Type B pancreatic cell (in vitro differentiated cells): Measurements from ENCODE around the gene TFR2. TPM values are rescaled to one million over a fixed set of nuclear protein-coding genes. Genes with fewer than 3 reads are reported as not detected.

ENCODE experiments used
- DNase-seq: peaks from one replicate; pipeline ENCODE4 v3.0.0; 2021; ENCODE audit warnings: mixed read lengths; ENCODE audit not compliant: unreplicated experiment; ENCODE audit errors: extremely low spot score
- H3K27ac Mint-ChIP-seq: 2 replicates; pipeline ENCODE4 v1.8.0; 2021; ENCODE audit warnings: mild to moderate bottlenecking, mixed read lengths
- H3K27me3 Mint-ChIP-seq: 2 replicates; pipeline ENCODE4 v1.8.0; 2021; ENCODE audit warnings: mixed read lengths
- H3K36me3 Mint-ChIP-seq: 2 replicates; pipeline ENCODE4 v1.8.0; 2021; ENCODE audit warnings: mixed read lengths
- H3K4me1 Mint-ChIP-seq: one replicate; pipeline ENCODE4 v1.8.0; 2021; ENCODE audit warnings: mixed read lengths; ENCODE audit not compliant: unreplicated experiment
- H3K4me3 Mint-ChIP-seq: 2 replicates; pipeline ENCODE4 v1.8.0; 2021; ENCODE audit warnings: mild to moderate bottlenecking, mixed read lengths
- H3K9me3 Mint-ChIP-seq: 2 replicates; pipeline ENCODE4 v1.8.0; 2021; ENCODE audit warnings: mixed read lengths
- total RNA-seq: library from RNA; stranded (reverse); gene quantifications from 2 replicates; pipeline ENCODE4 v1.2.1, GENCODE V29; 2021; ENCODE audit warnings: low replicate concordance
- TF ChIP-seq, protein P1 (sequence below): fragments of 200-600 bp; sonication (generic); conservative IDR thresholded peaks from 2 replicates; pipeline ENCODE4 v1.5.0; 2021; ENCODE audit warnings: antibody characterized with exemption, mild to moderate bottlenecking

TFR2 gene
- total RNA-seq, 1 donor from 2014 or later = 1.8 TPM

DNA sequence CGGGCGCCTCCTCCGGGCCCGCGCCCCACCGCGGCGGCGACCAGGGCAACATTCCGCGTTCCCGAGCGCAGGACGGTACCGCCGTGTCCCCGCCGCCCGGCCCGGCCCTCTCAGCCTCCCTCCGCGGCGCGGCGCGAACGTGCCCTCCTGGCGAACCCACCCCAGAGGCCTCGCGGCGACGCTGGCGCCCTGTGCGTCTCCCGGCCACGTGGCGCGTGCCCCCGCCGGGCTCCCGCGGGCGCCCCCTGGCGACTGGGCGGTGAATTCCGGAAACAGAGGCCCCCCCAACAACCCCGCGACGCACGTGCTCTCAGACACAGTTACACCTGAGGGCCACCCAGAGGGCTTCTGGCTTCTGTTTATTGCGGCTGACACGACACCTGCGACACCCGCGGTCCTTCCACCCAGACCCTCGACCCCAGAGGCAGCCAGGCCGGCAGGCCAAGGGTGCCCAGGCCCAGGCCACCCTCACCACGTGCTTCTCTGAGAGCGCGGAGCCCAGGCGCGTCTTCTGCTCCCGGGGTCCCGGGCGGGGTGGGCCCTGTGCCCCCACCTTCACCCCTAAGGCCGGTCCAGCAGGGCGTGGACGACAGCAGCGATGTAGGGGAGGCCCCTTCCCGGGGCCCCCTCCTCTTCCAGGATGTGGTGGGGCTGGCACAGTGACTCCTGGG is 67.5 kb downstream of the TFR2 start, which contains the start of gene SAP25:
Gene SAP25 (minus strand): TSS at position 210 of the 671 bp plus-strand sequence. CDS start 158 bp downstream, at position 52.
- no peaks in the 10 kb centered on the region for H3K36me3 Mint-ChIP-seq
- H3K4me3 Mint-ChIP-seq = no peak within 1 kb of the TSS
- H3K4me1 Mint-ChIP-seq = peaks cover 17% of the 10 kb centered on the region
- TF ChIP-seq, protein P1, sequence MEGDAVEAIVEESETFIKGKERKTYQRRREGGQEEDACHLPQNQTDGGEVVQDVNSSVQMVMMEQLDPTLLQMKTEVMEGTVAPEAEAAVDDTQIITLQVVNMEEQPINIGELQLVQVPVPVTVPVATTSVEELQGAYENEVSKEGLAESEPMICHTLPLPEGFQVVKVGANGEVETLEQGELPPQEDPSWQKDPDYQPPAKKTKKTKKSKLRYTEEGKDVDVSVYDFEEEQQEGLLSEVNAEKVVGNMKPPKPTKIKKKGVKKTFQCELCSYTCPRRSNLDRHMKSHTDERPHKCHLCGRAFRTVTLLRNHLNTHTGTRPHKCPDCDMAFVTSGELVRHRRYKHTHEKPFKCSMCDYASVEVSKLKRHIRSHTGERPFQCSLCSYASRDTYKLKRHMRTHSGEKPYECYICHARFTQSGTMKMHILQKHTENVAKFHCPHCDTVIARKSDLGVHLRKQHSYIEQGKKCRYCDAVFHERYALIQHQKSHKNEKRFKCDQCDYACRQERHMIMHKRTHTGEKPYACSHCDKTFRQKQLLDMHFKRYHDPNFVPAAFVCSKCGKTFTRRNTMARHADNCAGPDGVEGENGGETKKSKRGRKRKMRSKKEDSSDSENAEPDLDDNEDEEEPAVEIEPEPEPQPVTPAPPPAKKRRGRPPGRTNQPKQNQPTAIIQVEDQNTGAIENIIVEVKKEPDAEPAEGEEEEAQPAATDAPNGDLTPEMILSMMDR = no peak
- no peaks in the 10 kb centered on the region for H3K9me3 Mint-ChIP-seq
- no peak within 1 kb of the TSS for H3K27ac Mint-ChIP-seq
- peak; percentile 68 for DNase-seq
- H3K27me3 Mint-ChIP-seq = peaks cover 4% of the 10 kb centered on the region

DNA sequence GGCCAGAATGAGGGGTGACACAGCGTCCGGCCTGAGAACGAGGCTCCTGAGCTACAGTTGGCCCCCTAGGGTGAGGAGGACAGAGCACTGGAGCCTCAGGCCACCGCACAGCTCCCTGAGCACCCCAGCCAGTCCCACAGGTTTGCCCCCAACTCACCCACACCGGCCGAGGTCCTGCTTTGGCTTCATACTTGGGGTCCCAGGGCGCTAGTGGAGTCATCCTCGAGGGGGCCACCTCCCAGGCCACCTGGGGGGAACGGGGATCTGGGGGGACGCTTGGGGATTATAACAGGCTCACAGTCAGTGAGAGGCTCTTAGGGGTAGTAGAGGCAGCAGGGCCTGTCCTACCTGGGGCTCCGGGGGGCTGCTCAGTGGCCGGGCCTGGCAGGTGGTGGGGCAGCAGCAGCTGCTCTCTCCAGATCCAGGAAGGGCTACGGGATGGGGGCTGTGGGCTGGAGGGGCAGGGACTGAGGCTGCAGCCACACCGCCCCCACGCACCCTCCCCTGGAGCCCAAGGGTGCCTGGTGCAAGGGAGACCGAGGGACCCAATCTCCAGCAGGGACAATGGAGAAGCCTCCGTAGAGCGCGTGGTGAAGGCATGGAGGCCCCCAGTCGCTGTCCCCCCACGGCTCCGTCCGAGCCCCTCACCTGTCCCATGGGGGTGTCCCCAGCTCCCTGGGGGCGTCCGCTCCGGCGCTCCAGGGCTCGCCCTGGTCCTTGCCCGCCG is 68.2 kb downstream of the TFR2 start:
- no peak overlapping the region for H3K4me3 Mint-ChIP-seq
- peaks cover 4% of the 10 kb centered on the region for H3K27me3 Mint-ChIP-seq
- peaks cover 21% of the 10 kb centered on the region for H3K4me1 Mint-ChIP-seq
- no peaks in the 10 kb centered on the region for H3K9me3 Mint-ChIP-seq
- TF ChIP-seq, protein P1 = no peak
- DNase-seq = no peak
- H3K27ac Mint-ChIP-seq = no peak overlapping the region
- no peaks in the 10 kb centered on the region for H3K36me3 Mint-ChIP-seq

DNA sequence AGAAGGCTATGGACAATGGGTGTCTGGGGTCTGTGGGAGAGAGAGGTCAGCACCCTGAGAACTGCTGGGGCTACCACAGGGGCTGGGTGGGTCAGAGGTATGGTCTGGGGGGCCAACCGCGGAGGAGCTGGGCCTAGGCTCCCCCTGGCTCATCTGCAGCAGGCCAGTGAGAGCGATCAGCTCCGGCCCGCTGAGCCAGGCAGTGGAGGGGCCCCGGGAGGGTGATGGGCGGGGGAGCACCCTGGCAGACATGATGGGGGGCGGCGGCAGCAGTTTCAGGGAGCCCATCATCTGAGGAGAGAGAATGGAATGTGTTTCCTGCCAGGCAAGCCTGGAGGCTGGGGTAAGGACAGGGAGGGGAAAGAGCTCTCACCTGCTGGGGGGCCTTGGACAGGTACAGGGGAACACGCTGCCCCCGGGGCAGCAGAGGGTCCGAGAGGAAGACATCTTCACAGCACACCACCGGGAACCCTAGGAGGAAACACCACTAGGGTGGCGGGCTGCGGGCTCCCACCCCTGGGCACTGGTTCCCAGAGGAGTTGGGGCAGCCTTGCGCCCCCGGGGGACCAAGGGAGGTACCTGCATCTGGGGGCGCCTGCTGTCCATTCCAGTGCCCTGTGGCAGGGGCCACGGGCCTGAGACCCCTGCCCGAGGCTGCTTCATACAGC is 68.9 kb downstream of the TFR2 start:
- H3K9me3 Mint-ChIP-seq = no peaks in the 10 kb centered on the region
- peaks cover 21% of the 10 kb centered on the region for H3K4me1 Mint-ChIP-seq
- peak; percentile 67 for DNase-seq
- H3K27ac Mint-ChIP-seq = peak overlapping the region; percentile 79
- TF ChIP-seq, protein P1 = no peak
- H3K27me3 Mint-ChIP-seq = peaks cover 4% of the 10 kb centered on the region
- no peaks in the 10 kb centered on the region for H3K36me3 Mint-ChIP-seq
- peak overlapping the region; percentile 74 for H3K4me3 Mint-ChIP-seq

DNA sequence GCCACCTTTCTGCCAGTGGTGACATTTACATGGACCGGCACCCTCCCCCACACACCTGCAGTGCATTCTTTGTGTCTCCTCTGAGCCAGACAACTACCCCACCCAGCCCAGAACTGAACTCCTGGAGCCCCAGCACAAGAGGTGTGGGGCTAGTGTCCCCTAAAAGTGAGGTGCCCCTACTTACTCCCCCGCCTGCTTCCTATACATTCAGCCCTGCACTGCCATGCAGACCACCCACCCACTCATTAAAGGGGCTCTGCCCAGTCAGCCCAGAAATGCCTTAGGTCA is 69.6 kb downstream of the TFR2 start:
- no peak for DNase-seq
- TF ChIP-seq, protein P1 = no peak
- Mint-ChIP-seq H3K4me3 (peak overlapping the region; percentile 74), H3K9me3 (no peaks in the 10 kb centered on the region), H3K27me3 (peaks cover 4% of the 10 kb centered on the region), H3K4me1 (peaks cover 22% of the 10 kb centered on the region), H3K36me3 (no peaks in the 10 kb centered on the region), H3K27ac (peak overlapping the region; percentile 79)

DNA sequence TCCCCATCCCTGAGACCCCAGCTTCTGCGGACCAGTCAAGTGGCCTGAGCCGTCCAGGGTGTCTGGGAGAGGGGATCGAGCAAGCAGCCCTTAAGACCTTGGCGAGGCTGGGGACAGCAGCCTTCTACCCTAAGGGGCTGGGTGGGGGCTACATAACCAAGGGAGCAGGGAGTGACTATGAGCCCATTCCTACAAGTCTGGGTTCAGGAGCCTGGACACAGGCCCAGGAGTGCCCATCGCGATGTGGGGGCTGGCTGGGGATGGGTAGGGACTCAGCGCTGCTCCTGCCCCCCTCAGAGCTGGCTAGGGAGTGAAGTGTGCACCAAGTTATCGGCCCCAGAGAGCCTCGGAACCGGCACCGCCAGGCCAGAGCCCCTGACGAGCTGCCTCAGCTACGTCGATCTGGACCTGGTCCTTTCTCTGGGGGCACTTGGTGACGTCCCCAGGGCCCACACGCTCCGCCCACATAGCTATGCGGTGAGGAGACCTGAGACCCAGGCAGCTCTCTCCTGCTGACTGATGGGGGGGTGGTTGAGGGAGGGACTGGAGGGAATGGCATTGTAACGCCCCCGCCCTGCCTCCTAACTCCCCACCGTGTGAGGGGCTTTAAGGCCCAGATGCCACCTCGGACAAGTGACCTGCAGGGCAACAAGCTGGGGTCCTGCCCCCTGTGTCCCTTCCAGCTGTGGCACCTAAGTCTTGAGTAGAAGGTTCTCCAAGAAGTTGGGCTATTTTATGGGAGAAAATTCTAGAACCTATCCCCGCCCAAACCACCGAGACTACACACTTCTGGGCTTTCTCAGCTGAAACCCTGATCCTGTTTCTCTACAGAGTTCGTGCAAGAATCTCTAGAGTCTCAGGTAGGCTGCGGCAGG is 70.2 kb downstream of the TFR2 start:
- H3K4me1 Mint-ChIP-seq = peaks cover 27% of the 10 kb centered on the region
- H3K36me3 Mint-ChIP-seq = no peaks in the 10 kb centered on the region
- DNase-seq = no peak
- TF ChIP-seq, protein P1 = no peak
- peak overlapping the region; percentile 74 for H3K4me3 Mint-ChIP-seq
- H3K27me3 Mint-ChIP-seq = peaks cover 4% of the 10 kb centered on the region
- H3K9me3 Mint-ChIP-seq = no peaks in the 10 kb centered on the region
- H3K27ac Mint-ChIP-seq = peak overlapping the region; percentile 79
